Measurements from ENCODE around the gene PCNX2. TPM values are rescaled to one million over a fixed set of nuclear protein-coding genes. Genes with fewer than 3 reads are reported as not detected.

Gene PCNX2
- total RNA-seq, 1 donor from 2014 or later: 29.5 TPM

DNA sequence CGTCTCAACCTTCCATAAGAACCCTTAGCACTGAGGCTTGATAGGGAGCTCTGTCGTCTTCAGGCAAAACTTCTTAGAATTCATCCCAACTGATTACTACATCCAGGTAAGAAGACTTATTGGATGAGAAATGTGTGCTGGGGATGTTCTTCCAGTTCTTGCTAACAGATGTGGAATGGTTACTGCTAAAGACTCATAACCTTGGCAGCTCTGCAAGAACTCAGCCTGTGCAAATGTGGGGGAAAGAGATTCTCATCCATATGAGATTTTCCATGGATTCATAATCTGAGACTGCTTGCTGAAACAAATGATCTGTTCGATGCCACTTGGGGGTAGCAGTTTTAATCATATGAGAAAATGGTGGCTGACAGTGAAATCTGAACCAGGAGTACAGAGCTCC is 296.9 kb downstream of the PCNX2 start:
- H3K27me3 ChIP-seq (ENCODE audit: control insufficient read depth, insufficient read depth, low read length): no peaks in the 10 kb centered on the region
- H3K4me3 ChIP-seq (ENCODE audit: low read depth, low read length): no peak overlapping the region
- no peak for TF ChIP-seq CTCF (IDR thresholded peaks at IDR 0.05; ENCODE audit: insufficient read depth, low read length, poor library complexity, severe bottlenecking)
- peaks cover 1% of the 10 kb centered on the region for H3K36me3 ChIP-seq (ENCODE audit: control insufficient read depth, insufficient read depth, low read length)
- DNase-seq (ENCODE audit: low read depth): no peak

GRCh38 chr1:232998138-232998537 is 297.4 kb downstream of the PCNX2 start:
- Histone ChIP-seq H3K36me3 (ENCODE audit: control insufficient read depth, insufficient read depth, low read length) (peaks cover 3% of the 10 kb centered on the region), H3K27me3 (ENCODE audit: control insufficient read depth, insufficient read depth, low read length) (no peaks in the 10 kb centered on the region), H3K4me3 (ENCODE audit: low read depth, low read length) (no peak overlapping the region)
- no peak for TF ChIP-seq CTCF (IDR thresholded peaks at IDR 0.05; ENCODE audit: insufficient read depth, low read length, poor library complexity, severe bottlenecking)
- no peak for DNase-seq (ENCODE audit: low read depth)

DNA sequence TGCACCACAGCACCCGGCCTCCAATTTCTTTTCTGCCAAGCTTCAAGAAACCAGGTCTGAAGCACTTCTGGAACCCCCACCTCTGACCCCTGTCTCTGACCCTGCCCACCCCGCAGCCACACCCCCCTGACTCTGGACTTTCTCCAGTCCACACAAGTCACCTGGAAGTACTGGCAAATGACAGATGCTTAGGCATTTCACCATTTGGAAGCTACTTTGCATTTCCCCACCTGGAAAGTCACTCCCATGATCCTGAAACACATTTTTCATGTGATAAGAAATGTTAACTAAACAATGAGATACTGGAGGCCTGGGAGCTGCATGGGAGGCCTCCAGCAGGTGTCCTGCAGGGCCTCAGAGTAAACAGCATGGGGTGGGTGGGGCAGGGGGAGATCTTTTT is 299.4 kb downstream of the PCNX2 start:
- Histone ChIP-seq H3K27me3 (ENCODE audit: control insufficient read depth, insufficient read depth, low read length) (no peaks in the 10 kb centered on the region), H3K36me3 (ENCODE audit: control insufficient read depth, insufficient read depth, low read length) (peaks cover 4% of the 10 kb centered on the region), H3K4me3 (ENCODE audit: low read depth, low read length) (no peak overlapping the region)
- no peak for DNase-seq (ENCODE audit: low read depth)
- no peak for TF ChIP-seq CTCF (IDR thresholded peaks at IDR 0.05; ENCODE audit: insufficient read depth, low read length, poor library complexity, severe bottlenecking)

DNA sequence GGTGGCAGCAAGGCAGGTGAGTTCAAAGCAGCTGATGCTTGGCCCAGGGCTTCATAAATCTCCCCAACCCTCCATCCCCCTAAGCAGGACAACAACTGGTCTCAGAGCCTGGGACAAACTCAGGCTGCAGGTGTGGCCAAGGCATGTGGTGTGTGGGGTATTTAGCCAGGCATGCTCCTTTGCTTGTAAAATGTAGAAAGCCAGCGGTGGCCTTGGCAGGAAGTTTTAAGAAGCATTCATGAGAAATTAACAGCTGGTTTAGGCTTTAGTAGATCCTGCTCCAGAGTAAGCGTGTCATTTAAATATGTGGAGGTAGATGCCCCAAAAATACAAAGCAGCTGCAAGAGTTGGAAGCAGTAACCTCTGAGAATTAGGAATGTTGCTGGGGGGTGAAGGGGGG is 300.3 kb downstream of the PCNX2 start:
- H3K4me3 ChIP-seq (ENCODE audit: low read depth, low read length): no peak overlapping the region
- no peaks in the 10 kb centered on the region for H3K27me3 ChIP-seq (ENCODE audit: control insufficient read depth, insufficient read depth, low read length)
- H3K36me3 ChIP-seq (ENCODE audit: control insufficient read depth, insufficient read depth, low read length): peaks cover 4% of the 10 kb centered on the region
- no peak for DNase-seq (ENCODE audit: low read depth)
- no peak for TF ChIP-seq CTCF (IDR thresholded peaks at IDR 0.05; ENCODE audit: insufficient read depth, low read length, poor library complexity, severe bottlenecking)

DNA sequence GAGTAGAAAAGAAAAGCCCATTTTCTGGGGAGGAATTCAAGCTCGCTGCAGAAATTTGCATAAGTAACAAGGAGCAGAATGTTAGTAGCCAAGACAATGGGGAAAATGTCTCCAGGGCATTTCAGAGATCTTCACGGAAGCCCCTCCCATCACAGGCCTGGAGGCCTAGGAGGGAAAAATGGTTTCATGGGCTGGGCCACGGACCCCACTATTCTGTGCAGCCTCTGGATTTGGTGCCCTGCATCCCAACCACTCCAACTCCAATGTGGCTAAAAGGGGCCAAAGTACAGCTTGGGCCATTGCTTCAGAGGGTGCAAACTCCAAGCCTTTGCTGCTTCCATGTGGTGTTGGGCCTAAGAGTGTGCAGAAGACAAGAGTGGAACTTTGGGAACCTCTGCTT is 302.0 kb downstream of the PCNX2 start:
- Histone ChIP-seq H3K27me3 (ENCODE audit: control insufficient read depth, insufficient read depth, low read length) (no peaks in the 10 kb centered on the region), H3K36me3 (ENCODE audit: control insufficient read depth, insufficient read depth, low read length) (peaks cover 5% of the 10 kb centered on the region), H3K4me3 (ENCODE audit: low read depth, low read length) (no peak overlapping the region)
- TF ChIP-seq CTCF (IDR thresholded peaks at IDR 0.05; ENCODE audit: insufficient read depth, low read length, poor library complexity, severe bottlenecking): no peak
- no peak for DNase-seq (ENCODE audit: low read depth)

- DNase-seq (ENCODE audit: low read depth): no peak
- peaks cover 5% of the 10 kb centered on the region for H3K36me3 ChIP-seq (ENCODE audit: control insufficient read depth, insufficient read depth, low read length)
- no peak for TF ChIP-seq CTCF (IDR thresholded peaks at IDR 0.05; ENCODE audit: insufficient read depth, low read length, poor library complexity, severe bottlenecking)
- H3K4me3 ChIP-seq (ENCODE audit: low read depth, low read length): no peak overlapping the region
- H3K27me3 ChIP-seq (ENCODE audit: control insufficient read depth, insufficient read depth, low read length): no peaks in the 10 kb centered on the region
These were observed 303.3 kb downstream of the PCNX2 start for GRCh38 chr1:232992227-232992626.
